GM12865 (cell line): Measurements from ENCODE around the gene HSD11B1L.
"Not testable (repeated sequence)": the region's sequence is repeated elsewhere in the genome, so short reads cannot be mapped to it uniquely, and the experiment has no call there.

Experiments
- DNase-seq: peaks from one replicate; pipeline ENCODE4 v3.0.0; 2010; ENCODE audit warnings: low read depth
- H3K4me3 ChIP-seq: 2 replicates; pipeline ENCODE4 v1.5.1; 2011; ENCODE audit warnings: mild to moderate bottlenecking, low read depth, low read length, control low read depth
- CTCF ChIP-seq: IDR thresholded peaks from 2 replicates; pipeline ENCODE4 v1.5.1; 2011; ENCODE audit warnings: low read length, control low read depth, low read depth, inconsistent platforms; ENCODE audit not compliant: insufficient read depth; ENCODE audit errors: missing control alignments

Gene HSD11B1L

GRCh38 chr19:5686647-5687359, 6.0 kb downstream of the HSD11B1L start:
- peak; percentile 86 for TF ChIP-seq CTCF
- peak; percentile 98 for DNase-seq
- H3K4me3 ChIP-seq = peak overlapping the region; percentile 50

- TF ChIP-seq CTCF = no peak
- no peak overlapping the region; the same call in 1 of the 2 replicates for H3K4me3 ChIP-seq
- no peak for DNase-seq
Measured at GRCh38 chr19:5687360-5688198, 6.8 kb downstream of the HSD11B1L start.

GRCh38 chr19:5688262-5688881, 7.5 kb downstream of the HSD11B1L start:
- DNase-seq, H3K4me3 ChIP-seq: not testable (repeated sequence)

- peak within 1 kb of the TSS; percentile 92 for H3K4me3 ChIP-seq
- DNase-seq = peak; percentile 98
- TF ChIP-seq CTCF = peak; percentile 99
Measured at GRCh38 chr19:5690125-5690954, 9.5 kb downstream of the HSD11B1L start, which contains the start of gene RPL36. RPL36 (plus strand) TSS chr19:5690295; CDS start chr19:5690508, 213 bp downstream.

GRCh38 chr19:5690955-5691821, 10.4 kb downstream of the HSD11B1L start:
- H3K4me3 ChIP-seq = peak overlapping the region; percentile 92
- TF ChIP-seq CTCF = no peak
- peak; percentile 59 for DNase-seq

- peak overlapping the region; percentile 92 for H3K4me3 ChIP-seq
- TF ChIP-seq CTCF = no peak
- peak; percentile 44 for DNase-seq
Measured at GRCh38 chr19:5691822-5692722, 11.2 kb downstream of the HSD11B1L start.
